HG03575 (cell line): Measurements from ENCODE around the gene IER2.
"Not testable (repeated sequence)": the region's sequence is repeated elsewhere in the genome, so short reads cannot be mapped to it uniquely, and the experiment has no call there.

ENCODE experiments used
- ATAC-seq: cut with Tn5 transposase; IDR thresholded peaks from one replicate; pipeline ENCODE4 v1.9.1; 2021; ENCODE audit not compliant: unreplicated experiment, insufficient number of reproducible peaks, low FRiP score; ENCODE audit errors: extremely low read depth

IER2 gene

GRCh38 chr19:13155472-13156359, 5.5 kb downstream of the IER2 start:
- no peak for ATAC-seq

GRCh38 chr19:13159713-13160112, 9.5 kb downstream of the IER2 start:
- ATAC-seq: no peak

- ATAC-seq: no peak
Observed at GRCh38 chr19:13160557-13160956, 10.3 kb downstream of the IER2 start.

- no peak for ATAC-seq
Observed at GRCh38 chr19:13162724-13163608, 12.8 kb downstream of the IER2 start.

GRCh38 chr19:13163609-13164342, 13.6 kb downstream of the IER2 start:
- no peak for ATAC-seq

GRCh38 chr19:13164343-13165161, 14.3 kb downstream of the IER2 start:
- no peak for ATAC-seq

- ATAC-seq: no peak
Observed at GRCh38 chr19:13165162-13165997, 15.2 kb downstream of the IER2 start.

GRCh38 chr19:13166151-13166550, 15.9 kb downstream of the IER2 start:
- not testable (repeated sequence) for ATAC-seq

GRCh38 chr19:13169769-13170168, 19.6 kb downstream of the IER2 start:
- ATAC-seq: no peak

GRCh38 chr19:13171146-13171545, 20.9 kb downstream of the IER2 start:
- ATAC-seq: no peak

- no peak for ATAC-seq
Observed at GRCh38 chr19:13172346-13173138, 22.3 kb downstream of the IER2 start.

GRCh38 chr19:13173139-13173737, 23.0 kb downstream of the IER2 start:
- no peak for ATAC-seq

- ATAC-seq: no peak
Observed at GRCh38 chr19:13176345-13176744, 26.1 kb downstream of the IER2 start.

GRCh38 chr19:13177584-13177983, 27.4 kb downstream of the IER2 start:
- not testable (repeated sequence) for ATAC-seq

- not testable (repeated sequence) for ATAC-seq
Observed at GRCh38 chr19:13178291-13178690, 28.1 kb downstream of the IER2 start.

GRCh38 chr19:13181747-13182388, 31.7 kb downstream of the IER2 start:
- ATAC-seq: no peak
